IMR-90 (cell line): ENCODE measurements around the gene IP6K1. TPM values are rescaled to one million over a fixed set of nuclear protein-coding genes. Genes with fewer than 3 reads are reported as not detected.

Source experiments
- ATAC-seq: fragments of 200-7000 bp; cut with Tn5 transposase; 2 replicates; pipeline ENCODE4 v1.9.1; 2020; ENCODE audit warnings: low read depth, mild to moderate bottlenecking, moderate library complexity
- BruUV-seq: library from RNA; stranded (reverse); fragments of 400-500 nt; replicated peaks from 2 replicates; lab custom pipeline; 2021; lab: Mats Ljungman, UMichigan
- CTCF ChIA-PET: fragments of 300-600 bp; formaldehyde crosslinking; extraction: SDS; loops from one replicate; lab custom pipeline; 2021; ENCODE audit warnings: antibody characterized with exemption; lab: Yijun Ruan, JAX
- POLR2A ChIA-PET: fragments of 300-600 bp; sonication (Branson Sonifier 250); formaldehyde crosslinking; loops from one replicate; lab custom pipeline; 2022; ENCODE audit warnings: antibody characterized with exemption; ENCODE audit not compliant: unreplicated experiment; lab: Charles Lee
- DNase-seq: peaks from one replicate; pipeline ENCODE4 v3.0.0; 2013
- H2AFZ ChIP-seq: replicated peaks from 2 replicates; pipeline ENCODE3; 2013; ENCODE audit warnings: low read length, mild to moderate bottlenecking; ENCODE audit not compliant: poor library complexity
- H2AK5ac ChIP-seq: 2 replicates; pipeline ENCODE4 v1.6.1; 2013; ENCODE audit warnings: low read depth, low read length, inconsistent platforms
- H2AK9ac ChIP-seq: replicated peaks from 2 replicates; pipeline ENCODE3; 2013; ENCODE audit warnings: mild to moderate bottlenecking, low read depth, low read length, moderate library complexity; ENCODE audit not compliant: poor library complexity
- H2BK120ac ChIP-seq: 2 replicates; pipeline ENCODE4 v1.6.1; 2013; ENCODE audit warnings: low read depth, low read length, inconsistent platforms
- H2BK15ac ChIP-seq: 3 replicates; pipeline ENCODE4 v1.6.1; 2013; ENCODE audit warnings: low read depth, low read length, inconsistent platforms
- H2BK20ac ChIP-seq: 2 replicates; pipeline ENCODE4 v1.6.1; 2013; ENCODE audit warnings: low read depth, mild to moderate bottlenecking, inconsistent platforms, low read length, moderate library complexity
- H2BK5ac ChIP-seq: 2 replicates; pipeline ENCODE4 v1.6.1; 2013; ENCODE audit warnings: mild to moderate bottlenecking, low read depth, low read length, inconsistent platforms; ENCODE audit not compliant: poor library complexity, severe bottlenecking
- H3K14ac ChIP-seq: replicated peaks from 2 replicates; pipeline ENCODE4 v1.6.1; 2013; ENCODE audit warnings: low read depth, low read length, inconsistent platforms
- H3K18ac ChIP-seq: 2 replicates; pipeline ENCODE4 v1.6.1; 2013; ENCODE audit warnings: low read depth, low read length, control low read depth
- H3K23ac ChIP-seq: 2 replicates; pipeline ENCODE4 v1.6.1; 2013; ENCODE audit warnings: low read depth, low read length, inconsistent platforms
- H3K27ac ChIP-seq: 2 replicates; pipeline ENCODE4 v1.5.1; 2013; ENCODE audit warnings: mild to moderate bottlenecking, control low read depth, low read length; ENCODE audit not compliant: insufficient read depth
- H3K27me3 ChIP-seq: 2 replicates; pipeline ENCODE4 v1.6.1; 2013; ENCODE audit warnings: low read length; ENCODE audit not compliant: control insufficient read depth, insufficient read depth
- H3K36me3 ChIP-seq: 2 replicates; pipeline ENCODE4 v1.6.1; 2013; ENCODE audit warnings: low read length, mixed read lengths; ENCODE audit not compliant: control insufficient read depth, insufficient read depth
- H3K4ac ChIP-seq: 2 replicates; pipeline ENCODE4 v1.6.1; 2013; ENCODE audit warnings: low read depth, low read length, inconsistent platforms
- H3K4me1 ChIP-seq: 2 replicates; pipeline ENCODE4 v1.6.1; 2013; ENCODE audit warnings: low read length, mixed read lengths; ENCODE audit not compliant: control insufficient read depth, insufficient read depth
- H3K4me2 ChIP-seq: 2 replicates; pipeline ENCODE4 v1.6.1; 2013; ENCODE audit warnings: low read depth, mild to moderate bottlenecking, control low read depth, low read length, moderate library complexity
- H3K4me3 ChIP-seq: 2 replicates; pipeline ENCODE4 v1.5.1; 2013; ENCODE audit warnings: low read depth, mild to moderate bottlenecking, control low read depth, low read length, moderate library complexity; ENCODE audit not compliant: insufficient read depth
- H3K56ac ChIP-seq: 2 replicates; pipeline ENCODE4 v1.6.1; 2013; ENCODE audit warnings: low read length, inconsistent platforms; ENCODE audit not compliant: insufficient read depth; ENCODE audit errors: extremely low read depth
- H3K79me1 ChIP-seq, 2 experiments: 2 replicates each; pipeline ENCODE4 v1.6.1; 2013; ENCODE audit warnings: low read length in 2 of 2, inconsistent platforms in 1 of 2, low read depth in 1 of 2
- H3K9ac ChIP-seq: 2 replicates; pipeline ENCODE4 v1.6.1; 2013; ENCODE audit warnings: low read depth, low read length, control low read depth
- H3K9me1 ChIP-seq: 2 replicates; pipeline ENCODE4 v1.6.1; 2013; ENCODE audit warnings: low read length, inconsistent platforms; ENCODE audit not compliant: insufficient read depth
- H3K9me3 ChIP-seq: 2 replicates; pipeline ENCODE4 v1.6.1; 2013; ENCODE audit warnings: low read length; ENCODE audit not compliant: control insufficient read depth, insufficient read depth
- H4K20me1 ChIP-seq: 2 replicates; pipeline ENCODE4 v1.6.1; 2013; ENCODE audit warnings: low read length, inconsistent platforms; ENCODE audit not compliant: insufficient read depth
- H4K5ac ChIP-seq: 2 replicates; pipeline ENCODE4 v1.6.1; 2013; ENCODE audit warnings: mild to moderate bottlenecking, low read depth, low read length, control low read depth
- H4K8ac ChIP-seq, 2 experiments: 2 replicates each; pipeline ENCODE4 v1.6.1; 2013; ENCODE audit warnings: low read depth in 2 of 2, low read length in 2 of 2, control low read depth in 1 of 2, inconsistent platforms in 1 of 2
- H4K91ac ChIP-seq: 2 replicates; pipeline ENCODE4 v1.6.1; 2013; ENCODE audit warnings: low read depth, low read length, inconsistent platforms; ENCODE audit not compliant: insufficient read depth
- BHLHE40 ChIP-seq: fragments of 150-350 bp; IDR thresholded peaks from 2 replicates; pipeline ENCODE4 v1.6.1; 2016; ENCODE audit warnings: mild to moderate bottlenecking, low read depth, low read length
- MXI1 ChIP-seq: IDR thresholded peaks from 2 replicates; pipeline ENCODE4 v1.6.1; 2012; ENCODE audit warnings: low read depth, mild to moderate bottlenecking, low read length, moderate library complexity, borderline replicate concordance
- NFE2L2 ChIP-seq: fragments of 150-350 bp; IDR thresholded peaks from 2 replicates; pipeline ENCODE4 v1.6.1; 2016; ENCODE audit warnings: low read depth, mild to moderate bottlenecking, low read length
- WGBS, 2 experiments: methylation state at CpG; one replicate each; pipeline versions ENCODE4 v1.1.5 to v1.1.7; 2013; ENCODE audit warnings: missing lambda C conversion rate in 2 of 2; ENCODE audit not compliant: insufficient read length in 1 of 2; ENCODE audit errors: extremely low coverage in 2 of 2; 5-methylcytosine and 5-hydroxymethylcytosine counted together
- dilution Hi-C: fragments of 300-500 bp; cut with HindIII; formaldehyde crosslinking; loops from one replicate; pipeline ENCODE4 v1.14.3; 2018; ENCODE audit warnings: low sequenced_read_pairs; ENCODE audit not compliant: unreplicated experiment
- in situ Hi-C: fragments of 300-500 bp; cut with MboI; formaldehyde crosslinking; loops from 3 replicates; pipeline ENCODE4 v1.14.3; 2019; ENCODE audit warnings: low sequenced_read_pairs, inconsistent platforms, mixed read lengths
- intact Hi-C: fragments of 100-400 bp; cut with micrococcal nuclease; formaldehyde crosslinking; loops from 2 replicates; pipeline ENCODE4 v1.10.0; 2022
- polyA plus RNA-seq, 3 experiments: library from polyadenylated mRNA; depleted of rRNA; stranded (reverse); fragments of >200 nt; gene quantifications; 2 replicates each; pipeline ENCODE4 v1.2.3, GENCODE V29; 2012; ENCODE audit warnings: low replicate concordance in 1 of 3
- total RNA-seq: library from RNA; depleted of rRNA; stranded (reverse); fragments of >200 nt; gene quantifications from 2 replicates; pipeline ENCODE4 v1.2.3, GENCODE V29; 2012

IP6K1 gene
- total and polyA plus RNA-seq, 2 of the 4 experiments (the other 2 are of a cell fraction), result 28.3 to 28.7 TPM

GRCh38 chr3:49803465-49804140, 17.3 kb upstream of the IP6K1 start:
- Histone ChIP-seq H4K8ac (peak overlapping the region; percentile 65 to 82; a peak in 3 of 4 replicates), H2AFZ (peak overlapping the region; percentile 97), H2BK15ac (no peak overlapping the region), H3K14ac (peak overlapping the region; percentile 83), H3K4me3 (peak overlapping the region; percentile 79), H3K36me3 (no peaks in the 10 kb centered on the region; the same call in 1 of the 2 replicates), H3K4ac (peak overlapping the region; percentile 86), H2BK120ac (peak overlapping the region; percentile 32; the same call in 1 of the 2 replicates), H3K27me3 (no peaks in the 10 kb centered on the region), H3K9me3 (no peaks in the 10 kb centered on the region), H4K91ac (no peak overlapping the region; the same call in 1 of the 2 replicates), H4K5ac (0 out of 2 replicates have a peak overlapping the region, but pooled peaks have one; percentile 21), H3K23ac (peak overlapping the region; percentile 83), H2BK20ac (no peak overlapping the region), H3K79me1 (peaks cover 0 to 9% of the 10 kb centered on the region in 2 experiments; a peak in 1 of 4 replicates), H2AK9ac (peak overlapping the region; percentile 93), H3K9me1 (peaks cover 11% of the 10 kb centered on the region; the same call in 1 of the 2 replicates), H3K56ac (no peak overlapping the region), H2AK5ac (peak overlapping the region; percentile 10), H4K20me1 (no peaks in the 10 kb centered on the region), H3K27ac (peak overlapping the region; percentile 81), H3K9ac (peak overlapping the region; percentile 72), H2BK5ac (peak overlapping the region; percentile 42), H3K4me1 (peaks cover 36% of the 10 kb centered on the region), H3K4me2 (peak overlapping the region; percentile 98), H3K18ac (peak overlapping the region; percentile 44; the same call in 1 of the 2 replicates)
- intact Hi-C loops (loop anchor here (5.0 kb wide), 1 partner anchor 289 kb away; no protein-coding TSS in a partner anchor), in situ Hi-C loops (no loop called here), dilution Hi-C loops (no loop called here)
- peak; percentile 39 for DNase-seq
- POLR2A ChIA-PET, result interaction anchor here (0.6 to 1.5 kb wide), 4 partner anchors 10 to 769 kb away, joined by 4 to 9 read pairs (median 6); partner anchors contain the start of genes IP6K1 and UBA7
- CTCF ChIA-PET, result interaction anchor here (1.1 to 4.6 kb wide), 9 partner anchors 11 to 103 kb away, joined by 3 to 33 read pairs (median 5); partner anchors contain the start of gene UBA7
- peak; percentile 28 for ATAC-seq
- WGBS, 2 experiments, result 2% methylated on average over 20 of the region's 41 CpGs; no CpG with 5 or more reads in 1 of the 2 experiments
- TF ChIP-seq BHLHE40 (0 out of 2 replicates have a peak, but pooled peaks have one; percentile 16), NFE2L2 (no peak), MXI1 (0 out of 2 replicates have a peak, but pooled peaks have one; percentile 6)
- no TSS peak for BruUV-seq
